Mesenchymal stem cell (in vitro differentiated cells and primary cell): ENCODE results near the gene HOGA1.
"Not testable (repeated sequence)": the region's sequence is repeated elsewhere in the genome, so short reads cannot be mapped to it uniquely, and the experiment has no call there.

Experiments used
- DNase-seq: peaks from one replicate; pipeline ENCODE4 v3.0.0-alpha.2; 2013
- H2AFZ ChIP-seq: one replicate; pipeline ENCODE4 v1.6.1; 2013; ENCODE audit warnings: low read depth, mild to moderate bottlenecking, control low read depth, inconsistent platforms, low read length, moderate library complexity
- H2AK5ac ChIP-seq: 2 replicates; pipeline ENCODE4 v1.6.1; 2013; ENCODE audit warnings: low read length, moderate library complexity, mild to moderate bottlenecking, inconsistent platforms; ENCODE audit not compliant: severe bottlenecking
- H2BK120ac ChIP-seq: one replicate; pipeline ENCODE4 v1.6.1; 2013; ENCODE audit warnings: low read depth, mild to moderate bottlenecking, inconsistent platforms, low read length, moderate library complexity
- H2BK12ac ChIP-seq, 2 experiments: one replicate each; pipeline ENCODE4 v1.6.1; 2013; ENCODE audit warnings: inconsistent platforms in 2 of 2, low read length in 2 of 2, mild to moderate bottlenecking in 2 of 2, moderate library complexity in 2 of 2, control low read depth in 1 of 2
- H2BK15ac ChIP-seq: one replicate; pipeline ENCODE4 v1.6.1; 2013; ENCODE audit warnings: mild to moderate bottlenecking, low read depth, inconsistent platforms; ENCODE audit not compliant: poor library complexity, severe bottlenecking
- H2BK5ac ChIP-seq: 2 replicates; pipeline ENCODE4 v1.6.1; 2013; ENCODE audit warnings: low read depth, mild to moderate bottlenecking, low read length, control low read depth, inconsistent platforms; ENCODE audit not compliant: poor library complexity, severe bottlenecking
- H3K14ac ChIP-seq, 2 experiments: one replicate each; pipeline ENCODE4 v1.6.1; 2013; ENCODE audit warnings: inconsistent platforms in 2 of 2, low read length in 2 of 2, control low read depth in 1 of 2, mild to moderate bottlenecking in 1 of 2, moderate library complexity in 1 of 2
- H3K18ac ChIP-seq, 2 experiments: one replicate each; pipeline ENCODE4 v1.6.1; 2013; ENCODE audit warnings: inconsistent platforms in 2 of 2, low read length in 2 of 2, control low read depth in 1 of 2, low read depth in 1 of 2, mild to moderate bottlenecking in 1 of 2
- H3K23ac ChIP-seq, 2 experiments: one replicate each; pipeline ENCODE4 v1.6.1; 2013; ENCODE audit warnings: inconsistent platforms in 2 of 2, low read length in 2 of 2, mild to moderate bottlenecking in 2 of 2, moderate library complexity in 2 of 2, control low read depth in 1 of 2
- H3K27ac ChIP-seq: 2 replicates; pipeline ENCODE4 v1.5.1; 2013; ENCODE audit warnings: mild to moderate bottlenecking, moderate library complexity, low read length, control low read depth, inconsistent platforms; ENCODE audit not compliant: poor library complexity, severe bottlenecking
- H3K27me3 ChIP-seq, 2 experiments: 2 replicates each; pipeline versions ENCODE4 v1.6.1 to v1.7.0; 2013; ENCODE audit warnings: low read length in 2 of 2, mild to moderate bottlenecking in 2 of 2, moderate library complexity in 2 of 2, control low read depth in 1 of 2, inconsistent platforms in 1 of 2; ENCODE audit not compliant: control insufficient read depth in 1 of 2, insufficient read depth in 1 of 2
- H3K36me3 ChIP-seq, 2 experiments: 2 replicates each; pipeline versions ENCODE4 v1.6.1 to v1.7.0; 2013; ENCODE audit warnings: low read length in 2 of 2, control low read depth in 1 of 2, inconsistent platforms in 1 of 2, low read depth in 1 of 2, mild to moderate bottlenecking in 1 of 2; ENCODE audit not compliant: insufficient read depth in 2 of 2, control insufficient read depth in 1 of 2
- H3K4ac ChIP-seq, 2 experiments: one replicate each; pipeline ENCODE4 v1.6.1; 2013; ENCODE audit warnings: inconsistent platforms in 2 of 2, low read length in 2 of 2, mild to moderate bottlenecking in 2 of 2, moderate library complexity in 2 of 2, control low read depth in 1 of 2, low read depth in 1 of 2
- H3K4me1 ChIP-seq: 2 replicates; pipeline ENCODE4 v1.6.1; 2013; ENCODE audit warnings: low read depth, low read length, control low read depth; ENCODE audit not compliant: control insufficient read depth, insufficient read depth
- H3K4me2 ChIP-seq: 2 replicates; pipeline ENCODE4 v1.6.1; 2013; ENCODE audit warnings: low read length, mild to moderate bottlenecking, inconsistent platforms; ENCODE audit not compliant: poor library complexity, severe bottlenecking
- H3K4me3 ChIP-seq, 2 experiments: 2 replicates each; pipeline versions ENCODE4 v1.5.1 to v1.7.0; 2013; ENCODE audit warnings: low read length in 2 of 2, mild to moderate bottlenecking in 2 of 2, control low read depth in 1 of 2, low read depth in 1 of 2; ENCODE audit not compliant: insufficient read depth in 1 of 2
- H3K79me1 ChIP-seq: replicated peaks from 2 replicates; pipeline ENCODE4 v1.6.1; 2013; ENCODE audit warnings: mild to moderate bottlenecking, control low read depth, low read length, inconsistent platforms; ENCODE audit not compliant: poor library complexity, severe bottlenecking
- H3K9ac ChIP-seq: 2 replicates; pipeline ENCODE4 v1.7.0; 2013; ENCODE audit warnings: mild to moderate bottlenecking, low read length, moderate library complexity
- H3K9me3 ChIP-seq: 2 replicates; pipeline ENCODE4 v1.7.0; 2013; ENCODE audit warnings: mild to moderate bottlenecking, low read length; ENCODE audit not compliant: control insufficient read depth
- H4K8ac ChIP-seq: one replicate; pipeline ENCODE4 v1.6.1; 2013; ENCODE audit warnings: inconsistent platforms, mild to moderate bottlenecking, low read length, moderate library complexity
- H4K91ac ChIP-seq: one replicate; pipeline ENCODE4 v1.6.1; 2013; ENCODE audit warnings: mild to moderate bottlenecking, low read length, inconsistent platforms
- WGBS: methylation state at CpG from one replicate; pipeline ENCODE4 v1.1.7; 2013; ENCODE audit warnings: mixed read lengths; 5-methylcytosine and 5-hydroxymethylcytosine counted together

Gene HOGA1

GRCh38 chr10:97635577-97635976 lies 51.4 kb downstream of the HOGA1 start:
- H2AK5ac ChIP-seq, result no peak overlapping the region
- H3K4me3 ChIP-seq, result no peak overlapping the region
- WGBS, result no CpG with 5 or more reads among the region's 1 CpG
- H3K4me1 ChIP-seq, result peaks cover 2% of the 10 kb centered on the region
- no peak overlapping the region for H4K8ac ChIP-seq
- H3K23ac ChIP-seq, result no peak overlapping the region
- H3K4ac ChIP-seq, result no peak overlapping the region
- peaks cover 10% of the 10 kb centered on the region for H3K79me1 ChIP-seq
- no peak overlapping the region for H2BK120ac ChIP-seq
- H3K36me3 ChIP-seq, result no peaks in the 10 kb centered on the region
- no peak overlapping the region for H3K4me2 ChIP-seq
- H3K27ac ChIP-seq, result no peak overlapping the region
- no peaks in the 10 kb centered on the region for H3K9me3 ChIP-seq
- no peaks in the 10 kb centered on the region for H3K27me3 ChIP-seq
- H3K14ac ChIP-seq, result no peak overlapping the region
- H3K9ac ChIP-seq, result no peak overlapping the region
- no peak overlapping the region for H2BK5ac ChIP-seq
- DNase-seq, result no peak
- H2BK15ac ChIP-seq, result no peak overlapping the region
- H3K18ac ChIP-seq, result no peak overlapping the region
- H4K91ac ChIP-seq, result no peak overlapping the region
- H2AFZ ChIP-seq, result no peak overlapping the region
- H2BK12ac ChIP-seq, result no peak overlapping the region

DNA sequence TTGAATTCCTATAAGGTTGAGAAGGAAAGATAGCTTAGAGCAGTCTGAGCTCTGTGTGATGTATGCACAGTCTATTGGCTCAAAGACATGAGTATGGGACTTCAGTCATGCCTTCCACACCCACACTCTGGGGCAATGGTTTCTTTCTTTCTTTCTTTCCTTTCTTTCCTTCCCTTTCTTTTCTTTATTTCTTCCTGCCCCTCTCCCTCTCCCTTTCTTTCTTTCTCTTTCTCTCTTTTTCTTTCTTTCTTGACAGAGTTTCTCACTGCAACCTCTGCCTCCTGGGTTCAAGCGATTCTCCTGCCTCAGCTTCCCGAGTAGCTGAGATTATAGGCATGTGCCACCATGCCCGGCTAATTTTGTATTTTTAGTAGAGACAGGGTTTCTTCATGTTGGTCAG lies 54.9 kb downstream of the HOGA1 start:
- H3K14ac ChIP-seq, H2AK5ac ChIP-seq, H3K4ac ChIP-seq, H3K18ac ChIP-seq, H3K27me3 ChIP-seq, H3K9me3 ChIP-seq, H3K4me3 ChIP-seq, H2BK120ac ChIP-seq, H4K91ac ChIP-seq, H3K9ac ChIP-seq, H3K4me2 ChIP-seq, H3K79me1 ChIP-seq, H2BK15ac ChIP-seq, DNase-seq, H3K36me3 ChIP-seq, H2BK5ac ChIP-seq, H3K27ac ChIP-seq, H2BK12ac ChIP-seq, H3K4me1 ChIP-seq, H2AFZ ChIP-seq, H4K8ac ChIP-seq, H3K23ac ChIP-seq: not testable (repeated sequence)
- WGBS, result 98% methylated on average over 3 of the region's 3 CpGs

DNA sequence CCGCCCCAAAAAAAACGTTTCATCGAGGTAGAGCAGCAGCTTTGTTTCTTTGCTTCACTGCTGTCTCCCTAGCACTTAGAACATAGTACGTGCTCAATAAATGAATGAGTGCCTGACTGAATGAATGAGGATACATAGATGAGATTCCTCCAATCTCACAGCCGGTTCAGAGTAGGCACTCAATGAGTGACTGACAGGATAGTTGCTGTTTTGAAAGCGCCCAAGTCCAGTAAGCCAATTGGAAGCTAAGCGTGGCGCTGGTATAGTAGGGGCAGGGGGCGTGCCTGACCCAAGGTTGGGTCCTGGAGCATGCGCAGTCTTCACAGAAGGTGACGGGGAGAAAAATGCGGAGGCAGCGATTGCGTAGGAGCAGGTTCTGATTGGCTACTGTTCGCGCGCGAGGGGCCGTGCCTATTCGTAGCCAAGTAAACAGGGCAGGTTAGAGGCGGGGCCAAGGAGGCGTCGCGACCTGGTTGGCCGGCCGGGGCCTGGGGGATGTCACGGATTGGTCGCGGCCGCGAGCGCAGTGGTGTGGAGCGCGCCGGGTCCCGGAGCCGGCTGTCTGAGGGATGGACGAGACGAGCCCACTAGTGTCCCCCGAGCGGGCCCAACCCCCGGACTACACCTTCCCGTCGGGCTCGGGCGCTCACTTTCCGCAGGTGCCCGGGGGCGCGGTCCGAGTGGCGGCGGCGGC lies 56.1 kb downstream of the HOGA1 start, which contains the start of gene PI4K2A:
Gene PI4K2A (plus strand): TSS at position 498 of the 694 bp plus-strand sequence. CDS start 72 bp downstream, at position 570.
- Histone ChIP-seq H3K27ac (peak within 1 kb of the TSS; percentile 48), H3K79me1 (peaks cover 10% of the 10 kb centered on the region), H2BK15ac (peak within 1 kb of the TSS; percentile 57), H3K36me3 (peaks cover 4 to 19% of the 10 kb centered on the region in 2 experiments), H3K4me3 (peak within 1 kb of the TSS; percentile 95), H3K27me3 (no peaks in the 10 kb centered on the region), H2AFZ (peak within 1 kb of the TSS; percentile 83), H4K91ac (peak within 1 kb of the TSS; percentile 34), H2BK5ac (no peak within 1 kb of the TSS), H3K4me1 (peaks cover 3% of the 10 kb centered on the region), H3K14ac (peak within 1 kb of the TSS in 1 of 2 experiments; percentile 78), H2BK12ac (peak within 1 kb of the TSS in 1 of 2 experiments; percentile 47), H3K9me3 (no peaks in the 10 kb centered on the region), H2BK120ac (no peak within 1 kb of the TSS), H3K4me2 (peak within 1 kb of the TSS; percentile 86), H3K9ac (peak within 1 kb of the TSS; percentile 98), H3K18ac (peak within 1 kb of the TSS; percentile 54 to 58), H3K4ac (peak within 1 kb of the TSS in 1 of 2 experiments; percentile 47), H3K23ac (peak within 1 kb of the TSS; percentile 20 to 99), H2AK5ac (no peak within 1 kb of the TSS), H4K8ac (no peak within 1 kb of the TSS)
- 3% methylated on average over 43 of the region's 54 CpGs for WGBS
- peak; percentile 99 for DNase-seq

DNA sequence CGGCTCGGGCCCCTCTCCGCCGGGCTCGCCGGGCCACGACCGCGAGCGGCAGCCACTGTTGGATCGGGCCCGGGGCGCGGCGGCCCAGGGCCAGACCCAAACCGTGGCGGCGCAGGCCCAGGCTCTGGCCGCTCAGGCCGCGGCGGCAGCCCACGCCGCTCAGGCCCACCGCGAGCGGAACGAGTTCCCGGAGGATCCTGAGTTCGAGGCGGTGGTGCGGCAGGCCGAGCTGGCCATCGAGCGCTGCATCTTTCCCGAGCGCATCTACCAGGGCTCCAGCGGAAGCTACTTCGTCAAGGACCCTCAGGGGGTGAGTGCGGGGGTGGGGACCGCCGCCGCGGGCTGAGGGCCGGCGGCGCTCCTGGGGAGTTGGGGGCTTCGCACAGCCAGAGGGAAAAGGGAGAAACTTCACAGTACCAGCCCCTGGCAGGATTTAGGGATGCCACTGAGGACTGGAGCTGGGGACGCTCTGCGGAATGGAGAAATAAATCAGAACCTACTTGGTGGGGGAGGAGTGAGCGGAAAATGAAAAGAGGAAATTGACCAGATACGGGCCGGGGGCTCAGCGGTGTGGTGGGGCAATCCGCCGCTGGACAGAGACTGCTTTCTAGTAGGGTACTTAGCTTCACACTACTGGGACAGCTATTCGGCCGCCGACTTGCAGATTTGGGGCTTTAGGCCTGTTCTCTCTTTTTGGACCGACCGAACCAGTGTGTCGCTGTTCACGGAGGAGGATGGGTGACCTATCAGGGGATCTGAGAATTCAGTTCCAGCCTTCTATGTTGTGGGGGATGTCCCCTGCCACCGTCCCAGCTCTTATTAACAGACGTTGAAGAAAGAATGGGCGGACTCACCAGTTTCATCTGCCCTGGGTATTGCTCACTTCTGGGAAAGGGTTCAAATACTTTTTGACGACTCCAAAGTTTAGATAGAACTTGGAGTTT lies 57.0 kb downstream of the HOGA1 start:
- Histone ChIP-seq H3K18ac (peak overlapping the region; percentile 54 to 58), H2BK5ac (no peak overlapping the region), H2AFZ (peak overlapping the region; percentile 83), H3K4me1 (peaks cover 3% of the 10 kb centered on the region), H3K79me1 (peaks cover 10% of the 10 kb centered on the region), H3K27me3 (no peaks in the 10 kb centered on the region), H3K4me2 (peak overlapping the region; percentile 86), H4K91ac (peak overlapping the region; percentile 34), H2BK12ac (peak overlapping the region in 1 of 2 experiments; percentile 47), H3K9ac (peak overlapping the region; percentile 98), H3K4ac (peak overlapping the region in 1 of 2 experiments; percentile 47), H3K4me3 (peak overlapping the region; percentile 95), H2BK15ac (peak overlapping the region; percentile 57), H3K14ac (peak overlapping the region in 1 of 2 experiments; percentile 78), H3K23ac (peak overlapping the region; percentile 20 to 99), H3K9me3 (no peaks in the 10 kb centered on the region), H3K36me3 (peaks cover 4 to 24% of the 10 kb centered on the region in 2 experiments), H3K27ac (peak overlapping the region; percentile 48), H2AK5ac (no peak overlapping the region), H4K8ac (no peak overlapping the region), H2BK120ac (no peak overlapping the region)
- peak; percentile 60 for DNase-seq
- 1% methylated on average over 65 of the region's 67 CpGs for WGBS
